ENCODE measurements around the gene GRK6.

The GRK6 gene

GRCh38 chr5:177438468-177438867 lies 12.0 kb downstream of the GRK6 start:
- DNase-seq, result no peak

GRCh38 chr5:177439518-177440053 lies 13.1 kb downstream of the GRK6 start:
- no peak for DNase-seq

GRCh38 chr5:177440211-177440989 lies 13.9 kb downstream of the GRK6 start:
- DNase-seq, result no peak

GRCh38 chr5:177440990-177441780 lies 14.7 kb downstream of the GRK6 start:
- no peak for DNase-seq

GRCh38 chr5:177442066-177442826 lies 15.8 kb downstream of the GRK6 start:
- no peak for DNase-seq

GRCh38 chr5:177443144-177443983 lies 16.9 kb downstream of the GRK6 start:
- no peak for DNase-seq

- no peak for DNase-seq
Observed at GRCh38 chr5:177444106-177445051, 17.9 kb downstream of the GRK6 start.

- no peak for DNase-seq
Observed at GRCh38 chr5:177445052-177445916, 18.8 kb downstream of the GRK6 start.

GRCh38 chr5:177445917-177446199 lies 19.4 kb downstream of the GRK6 start:
- no peak for DNase-seq

- DNase-seq, result peak in 42 of 56 donors; percentile 24 to 83 (median 62)
Observed at GRCh38 chr5:177446200-177447065, 20.0 kb downstream of the GRK6 start, which contains the start of gene PRR7. TSS of gene PRR7 (plus strand) at chr5:177446814. CDS start at chr5:177455068, 8,254 bp downstream.

GRCh38 chr5:177447066-177447610 lies 20.7 kb downstream of the GRK6 start:
- peak in 50 of 56 donors; percentile 34 to 84 (median 69) for DNase-seq

GRCh38 chr5:177447611-177448243 lies 21.3 kb downstream of the GRK6 start:
- peak in 55 of 56 donors; percentile 35 to 95 (median 82) for DNase-seq

- DNase-seq, result no peak
Observed at GRCh38 chr5:177448244-177448950, 21.9 kb downstream of the GRK6 start.

GRCh38 chr5:177449140-177450061 lies 22.9 kb downstream of the GRK6 start:
- DNase-seq, result no peak
